GM12878 (cell line): ENCODE results near the gene GMPR2. TPM values are rescaled to one million over a fixed set of nuclear protein-coding genes. Genes with fewer than 3 reads are reported as not detected.

Experiments
- ATAC-seq: fragments of 200-7000 bp; cut with Tn5 transposase; 3 replicates; pipeline ENCODE4 v1.9.1; 2020; ENCODE audit warnings: mild to moderate bottlenecking, moderate library complexity
- BruUV-seq: library from RNA; stranded (reverse); fragments of 400-500 nt; replicated peaks from 2 replicates; lab custom pipeline; 2021; lab: Mats Ljungman, UMichigan
- CTCF ChIA-PET: fragments of 300-600 bp; sonication (Branson Sonifier 250); formaldehyde crosslinking; extraction: SDS; loops from one replicate; lab custom pipeline; 2021; ENCODE audit warnings: inconsistent platforms; lab: Yijun Ruan, JAX
- POLR2A ChIA-PET: fragments of 350-600 bp; formaldehyde crosslinking; extraction: SDS; loops from one replicate; lab custom pipeline; 2021; ENCODE audit warnings: inconsistent platforms; lab: Charles Lee
- RAD21 ChIA-PET: fragments of 300-600 bp; sonication (Branson Sonifier 250); formaldehyde crosslinking; loops from one replicate; lab custom pipeline; 2023; ENCODE audit warnings: antibody characterized with exemption; ENCODE audit not compliant: unreplicated experiment; lab: Charles Lee
- SMC1A ChIA-PET: fragments of 300-600 bp; sonication (Branson Sonifier 250); formaldehyde crosslinking; loops from one replicate; lab custom pipeline; 2023; ENCODE audit not compliant: unreplicated experiment, uncharacterized antibody; lab: Charles Lee
- DNase-seq: peaks from one replicate; pipeline ENCODE4 v3.0.0-alpha.2; 2011; ENCODE audit warnings: low read depth, low spot score
- FAIRE-seq: peaks from 3 replicates; lab custom pipeline; 2011; peaks lifted over from hg19 to GRCh38; lab: Jason Lieb, UNC
- H2AFZ ChIP-seq: 2 replicates; pipeline ENCODE4 v1.6.0; 2011; ENCODE audit warnings: low read depth, low read length, control low read depth; ENCODE audit not compliant: control insufficient read depth
- H3K27ac ChIP-seq: 2 replicates; pipeline ENCODE4 v1.5.1; 2011; ENCODE audit warnings: control low read depth; ENCODE audit not compliant: control insufficient read depth, insufficient read depth
- H3K27me3 ChIP-seq, 2 experiments: replicated peaks in 1 of 2; 2 replicates each; pipeline versions ENCODE4 v1.6.0 to v1.6.1; 2011; ENCODE audit warnings: low read length in 1 of 2; ENCODE audit not compliant: control insufficient read depth in 2 of 2, insufficient read depth in 2 of 2
- H3K36me3 ChIP-seq, 2 experiments: 2 replicates each; pipeline ENCODE4 v1.5.1; 2011; ENCODE audit warnings: low read length in 1 of 2; ENCODE audit not compliant: control insufficient read depth in 2 of 2, insufficient read depth in 2 of 2
- H3K4me1 ChIP-seq: 2 replicates; pipeline ENCODE4 v1.6.1; 2011; ENCODE audit warnings: mild to moderate bottlenecking, low read length, moderate library complexity, mixed read lengths; ENCODE audit not compliant: control insufficient read depth, insufficient read depth
- H3K4me2 ChIP-seq: 2 replicates; pipeline ENCODE4 v1.6.0; 2011; ENCODE audit warnings: control low read depth; ENCODE audit not compliant: control insufficient read depth, insufficient read depth
- H3K4me3 ChIP-seq: fragments of 200-600 bp; sonication (generic); 2 replicates; pipeline ENCODE4 v1.5.1; 2016
- H3K79me2 ChIP-seq: 2 replicates; pipeline ENCODE4 v1.6.0; 2011; ENCODE audit warnings: low read length; ENCODE audit not compliant: control insufficient read depth, insufficient read depth
- H3K9ac ChIP-seq: 2 replicates; pipeline ENCODE4 v1.8.0; 2011; ENCODE audit warnings: low read length, control low read depth, mixed read lengths; ENCODE audit not compliant: control insufficient read depth, insufficient read depth
- H3K9me3 ChIP-seq: replicated peaks from 3 replicates; pipeline ENCODE4 v1.5.1; 2011; ENCODE audit warnings: mild to moderate bottlenecking, low read length; ENCODE audit not compliant: control insufficient read depth, insufficient read depth
- H4K20me1 ChIP-seq: 2 replicates; pipeline ENCODE4 v1.6.0; 2011; ENCODE audit not compliant: control insufficient read depth, insufficient read depth
- ASH2L ChIP-seq: fragments of 300-600, 200-600 bp; sonication (generic); IDR thresholded peaks from 2 replicates; pipeline ENCODE4 v1.6.1; 2017; ENCODE audit warnings: low read depth, mild to moderate bottlenecking, borderline replicate concordance
- BMI1 ChIP-seq: fragments of 450-650 bp; IDR thresholded peaks from 2 replicates; pipeline ENCODE4 v1.6.1; 2016; ENCODE audit warnings: mild to moderate bottlenecking, moderate library complexity, borderline replicate concordance
- CHD1 ChIP-seq: IDR thresholded peaks from 2 replicates; pipeline ENCODE4 v1.6.1; 2012; ENCODE audit warnings: low read depth, low read length, improper control_type of control experiment
- CHD2 ChIP-seq: IDR thresholded peaks from 2 replicates; pipeline ENCODE4 v1.6.1; 2011; ENCODE audit warnings: low read depth, low read length, improper control_type of control experiment, borderline replicate concordance
- DPF2 ChIP-seq: fragments of 450-650 bp; IDR thresholded peaks from 2 replicates; pipeline ENCODE4 v1.6.1; 2017; ENCODE audit warnings: mild to moderate bottlenecking
- E2F4 ChIP-seq: IDR thresholded peaks from 2 replicates; pipeline ENCODE4 v1.6.1; 2012; ENCODE audit warnings: low read depth, low read length, improper control_type of control experiment
- EP300 ChIP-seq, 2 experiments: fragments of 150-350 bp in 1 of 2; IDR thresholded peaks; 2 replicates each; pipeline ENCODE4 v1.6.1; 2011 to 2012; ENCODE audit warnings: low read depth in 2 of 2, low read length in 2 of 2, borderline replicate concordance in 1 of 2, improper control_type of control experiment in 1 of 2, inconsistent platforms in 1 of 2; ENCODE audit not compliant: control insufficient read depth in 1 of 2
- FOS ChIP-seq: IDR thresholded peaks from 3 replicates; pipeline ENCODE4 v1.6.1; 2011; ENCODE audit warnings: borderline replicate concordance; ENCODE audit not compliant: insufficient read length; ENCODE audit errors: extremely low read depth
- IKZF2 ChIP-seq, 2 experiments: fragments of 450-650 bp; IDR thresholded peaks; 2 replicates each; pipeline ENCODE4 v1.6.1; 2017; ENCODE audit warnings: mild to moderate bottlenecking in 2 of 2, moderate library complexity in 2 of 2
- KDM1A ChIP-seq: fragments of 200-600 bp; sonication (generic); IDR thresholded peaks from 2 replicates; pipeline ENCODE4 v1.6.1; 2016; ENCODE audit warnings: borderline replicate concordance
- KLF5 ChIP-seq: fragments of 450-650 bp; IDR thresholded peaks from 2 replicates; pipeline ENCODE4 v1.6.1; 2014; ENCODE audit warnings: mild to moderate bottlenecking; ENCODE audit not compliant: partially characterized antibody
- NBN ChIP-seq: fragments of 450-650 bp; IDR thresholded peaks from 2 replicates; pipeline ENCODE4 v1.6.1; 2016
- NFIC ChIP-seq: IDR thresholded peaks from 2 replicates; pipeline ENCODE4 v1.6.1; 2012; ENCODE audit warnings: low read depth, mild to moderate bottlenecking, inconsistent platforms, low read length, moderate library complexity
- NFYA ChIP-seq: IDR thresholded peaks from 2 replicates; pipeline ENCODE4 v1.6.1; 2011; ENCODE audit warnings: low read depth, mild to moderate bottlenecking, low read length, improper control_type of control experiment, borderline replicate concordance
- NR2F1 ChIP-seq: fragments of 450-650 bp; conservative IDR thresholded peaks from 2 replicates; pipeline ENCODE4 v1.6.1; 2017; ENCODE audit warnings: mild to moderate bottlenecking
- PAX5 ChIP-seq: IDR thresholded peaks from 2 replicates; pipeline ENCODE4 v1.6.1; 2011; ENCODE audit warnings: low read depth, low read length, borderline replicate concordance
- PAX8 ChIP-seq: fragments of 450-650 bp; IDR thresholded peaks from 2 replicates; pipeline ENCODE4 v1.6.1; 2017; ENCODE audit warnings: mild to moderate bottlenecking, moderate library complexity
- SPI1 ChIP-seq: IDR thresholded peaks from 2 replicates; pipeline ENCODE4 v1.6.1; 2011; ENCODE audit warnings: low read depth, mild to moderate bottlenecking, low read length, moderate library complexity, borderline replicate concordance; ENCODE audit not compliant: insufficient read depth
- SREBF2 ChIP-seq: IDR thresholded peaks from 2 replicates; pipeline ENCODE4 v1.6.1; 2012; ENCODE audit warnings: mild to moderate bottlenecking, low read length
- STAT3 ChIP-seq: IDR thresholded peaks from 2 replicates; pipeline ENCODE4 v1.6.1; 2011; ENCODE audit warnings: low read depth, low read length, improper control_type of control experiment
- SUPT20H ChIP-seq: IDR thresholded peaks from 2 replicates; pipeline ENCODE4 v1.6.1; 2011; ENCODE audit warnings: low read depth, mild to moderate bottlenecking, low read length, moderate library complexity, borderline replicate concordance; ENCODE audit not compliant: control insufficient read depth
- TCF12 ChIP-seq: IDR thresholded peaks from 2 replicates; pipeline ENCODE4 v1.6.1; 2011; ENCODE audit warnings: low read depth, mild to moderate bottlenecking, low read length
- TCF7 ChIP-seq: IDR thresholded peaks from 2 replicates; pipeline ENCODE4 v1.6.1; 2014; ENCODE audit warnings: antibody characterized with exemption, borderline replicate concordance
- YBX1 ChIP-seq: fragments of 450-650 bp; IDR thresholded peaks from 2 replicates; pipeline ENCODE4 v1.6.1; 2016; ENCODE audit warnings: antibody characterized with exemption
- ZNF384 ChIP-seq: IDR thresholded peaks from 2 replicates; pipeline ENCODE4 v1.6.1; 2012; ENCODE audit warnings: low read depth, mild to moderate bottlenecking, low read length, improper control_type of control experiment, borderline replicate concordance
- WGBS: methylation state at CpG from one replicate; pipeline ENCODE4 v1.1.6; 2016; ENCODE audit warnings: low lambda C conversion rate; ENCODE audit not compliant: insufficient replicate concordance, insufficient coverage; ENCODE audit errors: missing lambda C conversion rate; 5-methylcytosine and 5-hydroxymethylcytosine counted together
- in situ Hi-C: fragments of 300-500 bp; cut with MboI; formaldehyde crosslinking; loops from 9 replicates; pipeline ENCODE4 v1.14.3; 2018; ENCODE audit warnings: mixed read lengths
- intact Hi-C: fragments of 100-400 bp; cut with micrococcal nuclease; formaldehyde crosslinking; loops from one replicate; pipeline ENCODE4 v1.14.2; 2022; ENCODE audit not compliant: unreplicated experiment
- polyA plus RNA-seq, 11 experiments: library from polyadenylated mRNA; depleted of rRNA in 4 of 11; unstranded in 6 of 11; stranded (reverse) in 5 of 11; fragments of >200 nt; fragmentation: Nextera tagmentation in 4 of 11; fragmentation: Illumina TruSeq in 1 of 11; extraction: Ambion mirVana in 4 of 11; extraction: Trizol in 1 of 11; gene quantifications; 1 replicate in 1 of 11; 2 replicates in 10 of 11; pipeline versions ENCODE4 v1.2.1 to v1.2.3, GENCODE V29; 2011 to 2016; ENCODE audit warnings: inconsistent platforms in 2 of 11, missing spikeins in 2 of 11, low read depth in 1 of 11
- total RNA-seq, 4 experiments: library from RNA; depleted of rRNA in 3 of 4; stranded (reverse); fragments of >200 nt in 3 of 4; fragmentation: Illumina TruSeq in 1 of 4; extraction: Trizol in 1 of 4; gene quantifications; 2 replicates each; pipeline versions ENCODE4 v1.2.1 to v1.2.3, GENCODE V29; 2013 to 2021
- TF ChIP-seq, protein P1 (sequence below): IDR thresholded peaks from 2 replicates; pipeline ENCODE4 v1.6.1; 2012; ENCODE audit warnings: low read depth, low read length, improper control_type of control experiment

Gene GMPR2
- total and polyA plus RNA-seq, 10 of the 15 experiments (the other 5 are each of a cell fraction or from before 2014, with no cell fraction given), result 55.1 to 80.3 (median 61.5) TPM

DNA sequence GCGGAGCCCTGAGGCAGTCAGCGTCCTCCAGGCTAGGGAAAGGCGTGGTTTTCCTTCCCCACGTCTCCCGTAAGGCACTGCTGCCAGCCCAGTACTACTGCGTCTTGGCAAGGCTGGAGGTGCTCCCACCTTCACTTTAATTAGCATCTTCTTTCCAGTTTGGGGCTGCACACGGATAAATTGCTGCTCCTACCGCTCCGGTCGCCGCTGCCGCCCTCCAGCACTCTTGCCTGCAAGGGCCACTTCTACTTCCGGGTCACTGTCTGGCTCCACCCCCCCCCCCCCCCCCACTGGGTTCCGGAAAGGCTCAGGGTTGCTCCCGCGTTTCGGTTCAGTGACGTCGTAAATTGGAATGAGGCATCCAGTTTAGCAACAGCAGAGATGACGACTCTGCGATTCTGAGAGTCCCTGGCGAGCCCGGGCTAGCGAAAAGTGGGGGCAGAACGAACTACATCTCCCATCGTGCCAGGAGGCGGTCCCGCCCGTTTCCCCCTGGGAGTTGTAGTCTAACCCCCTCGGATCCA is 546 bp upstream of the GMPR2 start, which contains the start of gene NEDD8:
NEDD8 (minus strand) TSS at position 247 of the 524 bp plus-strand sequence; CDS start at position 147, 100 bp downstream.
- Histone ChIP-seq H3K27me3 (no peaks in the 10 kb centered on the region), H4K20me1 (no peaks in the 10 kb centered on the region), H2AFZ (peak within 1 kb of the TSS; percentile 91), H3K4me2 (peak within 1 kb of the TSS; percentile 97), H3K27ac (peak within 1 kb of the TSS; percentile 84), H3K79me2 (peaks cover 35% of the 10 kb centered on the region), H3K9me3 (no peaks in the 10 kb centered on the region), H3K36me3 (peaks cover 1 to 25% of the 10 kb centered on the region in 2 experiments; a peak in 3 of 4 replicates), H3K4me3 (peak within 1 kb of the TSS; percentile 87), H3K4me1 (peaks cover 14% of the 10 kb centered on the region), H3K9ac (peak within 1 kb of the TSS; percentile 92)
- intact Hi-C loops (loop anchor here (1.0 kb wide), 2 partner anchors 10 to 19 kb away; partner anchors contain the start of genes CHMP4A and TINF2), in situ Hi-C loops (no loop called here)
- CTCF ChIA-PET, result interaction anchor here (1.3 to 2.3 kb wide), 2 partner anchors 10 to 17 kb away, joined by 3 to 12 read pairs; partner anchors contain the start of genes MDP1 and TINF2
- DNase-seq (peak; percentile 69), ATAC-seq (peak; percentile 86), FAIRE-seq (peak; percentile 86)
- POLR2A ChIA-PET, result interaction anchor here (1.7 to 2.1 kb wide), 2 partner anchors 10 to 35 kb away, joined by 4 to 15 read pairs; partner anchors contain the start of gene TINF2
- RAD21 ChIA-PET, result interaction anchor here (2.3 kb wide), 1 partner anchor 10 kb away, joined by 13 read pairs; the partner anchor contains the start of gene TINF2
- 1% methylated on average over 29 of the region's 30 CpGs for WGBS
- SMC1A ChIA-PET, result interaction anchor here (1.0 to 2.0 kb wide), 2 partner anchors 10 to 13 kb away, joined by 4 to 6 read pairs; partner anchors contain the start of gene TINF2
- BruUV-seq, result no TSS peak
- TF ChIP-seq BMI1 (no peak), PAX5 (peak; percentile 34; the same call in 1 of the 2 replicates), IKZF2 (IDR thresholded peaks at IDR 0.05) (no peak), KDM1A (no peak), TCF12 (no peak), DPF2 (no peak), E2F4 (no peak), NFYA (no peak), ZNF384 (no peak), EP300 (IDR thresholded peaks at IDR 0.05; ENCODE audit: borderline replicate concordance in 1 of 2, control insufficient read depth in 1 of 2, low read depth in 2 of 2, low read length in 2 of 2) (no peak), NR2F1 (no peak), SPI1 (no peak), CHD2 (peak; percentile 43; the same call in 1 of the 2 replicates), ASH2L (no peak), SUPT20H (no peak), SREBF2 (no peak), FOS (no peak), KLF5 (no peak), YBX1 (no peak), NFIC (no peak), PAX8 (no peak), NBN (no peak), CHD1 (no peak), STAT3 (no peak), TCF7 (no peak; the same call in 1 of the 2 replicates)
- TF ChIP-seq, protein P1, sequence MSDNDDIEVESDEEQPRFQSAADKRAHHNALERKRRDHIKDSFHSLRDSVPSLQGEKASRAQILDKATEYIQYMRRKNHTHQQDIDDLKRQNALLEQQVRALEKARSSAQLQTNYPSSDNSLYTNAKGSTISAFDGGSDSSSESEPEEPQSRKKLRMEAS, result no peak
